NCI-H1417 (cell line): ENCODE measurements around the gene INPP5B.

Source experiments
- DNase-seq, 3 experiments: peaks; one replicate each; lab custom pipeline; 2025; lab: John Stamatoyannopoulos, UW

The INPP5B gene

GRCh38 chr1:37840711-37841110 lies 106.1 kb downstream of the INPP5B start:
- DNase-seq = no peak

DNA sequence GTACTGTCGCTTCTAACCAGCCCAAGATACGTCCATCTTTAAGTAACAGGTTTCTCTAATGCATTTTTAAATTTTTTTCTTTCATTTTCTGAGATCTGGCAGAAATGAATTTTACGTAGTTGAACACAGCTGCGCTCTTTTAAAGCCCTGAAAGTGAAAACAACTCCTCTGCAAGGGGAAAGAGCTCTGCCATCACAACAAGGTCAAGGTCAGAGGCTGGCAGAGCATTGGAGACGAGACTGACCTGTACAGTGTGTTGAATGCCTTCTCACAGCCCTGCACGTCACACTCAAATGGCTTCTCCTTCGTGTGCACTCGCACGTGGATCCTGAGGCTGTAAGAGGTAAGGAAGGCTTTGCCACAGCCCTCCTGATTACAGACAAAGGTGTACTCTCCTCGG lies 107.2 kb downstream of the INPP5B start:
- no peak for DNase-seq

GRCh38 chr1:37836788-37837187 lies 110.1 kb downstream of the INPP5B start:
- no peak for DNase-seq

- no peak for DNase-seq
Observed at GRCh38 chr1:37831809-37832208, 115.0 kb downstream of the INPP5B start.

GRCh38 chr1:37831109-37831508 lies 115.7 kb downstream of the INPP5B start:
- DNase-seq = no peak

- DNase-seq = no peak
Observed at GRCh38 chr1:37828410-37829074, 118.3 kb downstream of the INPP5B start.

DNA sequence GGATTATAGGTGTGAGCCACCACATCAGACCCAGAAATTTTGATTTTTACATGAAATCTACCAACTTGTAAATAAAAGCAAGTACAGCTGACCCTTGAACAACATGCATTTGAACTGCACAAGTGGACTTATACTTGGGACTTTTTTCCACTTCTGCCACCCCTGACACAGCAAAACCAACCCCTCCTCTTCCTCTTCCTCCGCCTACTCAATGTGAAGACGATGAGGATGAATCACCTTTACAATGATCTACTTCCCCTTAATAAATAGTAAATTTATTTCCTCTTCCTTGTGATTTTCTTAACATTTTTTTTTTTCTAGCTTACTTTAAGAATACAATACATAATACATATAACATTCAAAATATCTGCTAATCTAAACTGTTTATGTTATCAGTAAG lies 121.3 kb downstream of the INPP5B start:
- DNase-seq = no peak

DNA sequence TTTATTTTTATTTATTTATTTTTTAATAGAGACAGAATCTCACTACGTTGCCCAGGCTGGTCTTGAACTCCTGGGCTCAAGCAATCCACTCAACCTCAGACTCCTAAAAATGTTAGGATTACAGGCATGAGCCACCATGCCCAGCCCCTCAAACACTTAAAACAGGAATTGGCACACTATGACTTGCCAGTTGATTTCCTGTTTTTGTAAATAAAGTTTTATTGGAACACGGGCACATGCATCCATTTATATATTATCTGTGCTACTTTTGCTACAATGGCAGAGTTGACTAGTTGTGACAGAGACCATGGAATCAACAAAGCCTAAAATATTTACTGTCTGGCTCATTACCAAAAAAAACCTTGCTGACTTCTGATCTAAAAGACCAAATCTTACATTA lies 122.9 kb downstream of the INPP5B start:
- no peak for DNase-seq

DNA sequence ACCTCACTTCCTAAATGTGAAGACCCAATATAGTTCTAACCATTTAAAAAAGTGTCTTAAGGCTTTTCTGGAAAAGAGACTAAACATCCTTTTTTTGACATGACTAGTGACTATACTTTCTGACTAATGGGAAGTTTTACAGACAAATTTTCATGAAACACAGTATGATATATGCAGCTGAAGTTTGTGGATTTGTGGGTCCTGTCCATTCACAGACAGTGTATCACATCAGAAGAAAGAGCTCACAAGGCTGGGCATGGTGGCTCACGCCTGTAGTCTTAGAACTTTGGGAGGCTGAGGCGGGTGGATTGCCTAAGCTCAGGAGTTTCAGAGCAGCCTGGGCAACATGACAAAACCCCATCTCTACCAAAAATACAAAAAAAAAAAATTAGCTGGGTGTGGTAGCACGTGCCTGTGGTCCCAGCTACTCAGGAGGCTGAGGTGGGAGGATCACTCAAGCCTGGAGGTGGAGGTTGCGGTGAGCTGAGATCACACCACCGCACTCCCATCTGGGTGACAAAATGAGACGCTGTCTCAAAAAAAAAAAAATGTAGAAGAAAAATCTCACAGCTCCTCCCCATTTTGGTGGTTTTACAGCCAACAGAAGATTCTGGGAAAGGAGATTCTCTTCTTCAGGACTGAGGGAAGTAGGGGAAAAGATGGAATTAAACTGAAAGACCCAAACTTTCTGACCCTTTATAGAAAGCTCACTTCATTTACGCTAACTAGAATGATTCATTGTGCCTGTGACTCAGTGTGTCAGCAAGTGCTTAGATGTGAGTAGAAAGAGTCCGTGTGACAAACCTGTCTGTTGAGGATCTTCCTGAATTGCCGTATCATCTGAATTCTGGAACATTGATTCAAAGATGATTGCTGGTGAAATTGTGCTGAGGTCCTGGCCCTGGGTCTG lies 123.7 kb downstream of the INPP5B start:
- DNase-seq = no peak

DNA sequence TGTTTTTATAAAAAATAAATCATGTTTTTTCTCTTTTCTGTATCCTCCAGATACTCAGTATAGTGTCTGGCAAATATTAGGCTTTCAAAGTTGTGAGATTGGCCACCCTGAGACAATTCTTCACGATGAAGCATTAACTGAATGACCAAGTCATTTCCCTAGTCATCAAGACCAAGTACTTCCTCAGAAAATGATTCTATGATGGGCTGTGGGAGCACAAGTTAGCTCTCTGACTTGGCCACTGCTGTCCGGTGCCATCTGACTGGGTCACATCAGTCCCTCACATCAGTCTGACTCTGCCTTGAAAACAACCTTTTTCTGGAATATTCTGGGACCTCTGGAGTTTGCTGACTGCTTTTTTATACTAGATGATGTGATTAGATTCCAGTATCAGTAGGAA lies 125.4 kb downstream of the INPP5B start:
- DNase-seq = no peak

- DNase-seq = no peak
Observed at GRCh38 chr1:37817481-37817880, 129.4 kb downstream of the INPP5B start.

- DNase-seq = no peak
Observed at GRCh38 chr1:37814252-37814651, 132.6 kb downstream of the INPP5B start.

DNA sequence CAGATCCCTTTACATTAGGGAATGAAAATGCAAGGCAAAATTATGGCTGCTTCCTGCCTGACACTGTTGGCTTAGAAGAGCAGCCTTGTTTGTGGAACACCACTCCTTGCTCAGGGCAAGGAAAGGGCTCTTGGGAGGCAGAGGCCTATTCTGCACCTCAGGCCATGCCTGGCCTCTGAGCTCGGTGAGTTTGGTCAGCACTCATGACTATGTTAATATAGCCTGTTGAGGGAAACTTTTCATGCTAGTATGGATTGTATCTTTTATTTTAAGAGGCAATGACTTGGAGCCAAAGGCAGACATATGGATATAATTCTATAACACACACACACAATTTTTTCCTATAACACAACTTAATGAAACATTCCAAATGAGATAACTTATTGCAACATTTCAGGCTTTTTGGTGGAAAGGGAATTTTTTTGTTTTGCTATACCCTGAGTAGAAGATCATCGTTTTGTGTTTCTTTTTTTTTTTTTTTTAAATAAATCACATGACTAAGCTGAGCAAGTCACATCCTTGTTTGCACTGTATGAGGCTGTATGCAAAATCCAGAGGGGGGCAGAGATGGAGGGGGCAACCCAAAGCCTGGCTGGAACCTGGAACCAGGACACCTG lies 133.2 kb downstream of the INPP5B start:
- no peak for DNase-seq

- DNase-seq = peak; percentile 42 to 69 (median 45)
Observed at GRCh38 chr1:37811027-37811655, 135.7 kb downstream of the INPP5B start.
